Gastrocnemius medialis (tissue), 4 donors: ENCODE measurements around the gene DNASE1L3. TPM values are rescaled to one million over a fixed set of nuclear protein-coding genes. Genes with fewer than 3 reads are reported as not detected.

ENCODE experiments used
- ATAC-seq, 2 donors: fragments of 150-250 bp; one replicate each; pipeline ENCODE4 v1.9.1; 2016
- DNase-seq, 2 donors: peaks; one replicate each; pipeline ENCODE4 v3.0.0-alpha.2; 2019
- H3K27ac ChIP-seq, 4 donors: fragments of 200-600 bp; sonication (generic); 1 replicate in 1 of 4; 2 replicates in 3 of 4; pipeline ENCODE4 v1.5.1; 2016 to 2018; ENCODE audit warnings: mild to moderate bottlenecking in 2 of 4, moderate library complexity in 1 of 4
- H3K27me3 ChIP-seq, 3 donors: fragments of 200-600 bp; sonication (generic) in 2 of 3; 1 replicate in 1 of 3; 2 replicates in 2 of 3; pipeline versions ENCODE4 v1.5.1 to v1.6.0; 2016 to 2019; ENCODE audit warnings: mild to moderate bottlenecking in 1 of 3, moderate library complexity in 1 of 3
- H3K36me3 ChIP-seq, 2 donors: fragments of 200-600 bp; sonication (generic) in 1 of 2; one replicate each; pipeline ENCODE4 v1.5.1; 2017 to 2018
- H3K4me1 ChIP-seq, 2 donors: fragments of 200-600 bp; sonication (generic) in 1 of 2; one replicate each; pipeline ENCODE4 v1.5.1; 2016 to 2017; ENCODE audit warnings: mild to moderate bottlenecking in 2 of 2
- H3K4me3 ChIP-seq, 4 donors: fragments of 200-600 bp; sonication (generic) in 3 of 4; 1 replicate in 1 of 4; 2 replicates in 3 of 4; pipeline ENCODE4 v1.5.1; 2016 to 2019; ENCODE audit warnings: mild to moderate bottlenecking in 2 of 4
- H3K9me3 ChIP-seq, 3 donors: fragments of 200-600 bp; sonication (generic) in 2 of 3; 1 replicate in 1 of 3; 2 replicates in 2 of 3; pipeline ENCODE4 v1.5.1; 2016 to 2019
- POLR2A ChIP-seq, 2 donors: fragments of 450-650 bp; IDR thresholded peaks; one replicate each; pipeline ENCODE4 v1.6.1; 2017; ENCODE audit warnings: antibody characterized with exemption in 2 of 2, mild to moderate bottlenecking in 2 of 2, moderate library complexity in 2 of 2
- in situ Hi-C, 4 donors: fragments of 200-750 bp; cut with MboI; loops; one replicate each; pipeline versions ENCODE4 v1.15.0 to v1.8.0; 2017; ENCODE audit warnings: low sequenced_read_pairs in 4 of 4
- intact Hi-C: fragments of 100-400 bp; cut with DNase I; formaldehyde crosslinking; loops from one replicate; pipeline ENCODE4 v1.15.1; 2023; ENCODE audit warnings: low total_unique reads
- total RNA-seq, 4 donors: library from RNA; depleted of rRNA; stranded (reverse); fragments of >200 nt; gene quantifications; one replicate each; pipeline versions ENCODE4 v1.1.0 to v1.2.3, GENCODE V29; 2016
- TF ChIP-seq, protein P1 (sequence below), 5 experiments: fragments of 450-650 bp in 3 of 5; fragments of 200-600 bp in 2 of 5; sonication (generic) in 2 of 5; IDR thresholded peaks in 4 of 5; conservative IDR thresholded peaks in 1 of 5; 1 replicate in 4 of 5; 2 replicates in 1 of 5; pipeline ENCODE4 v1.5.1; 2016 to 2019; ENCODE audit warnings: antibody characterized with exemption in 5 of 5, mild to moderate bottlenecking in 3 of 5, moderate library complexity in 3 of 5

Gene DNASE1L3
- total RNA-seq, 4 donors from 2014 or later: 0.29 to 0.42 TPM; not detected in 2

DNA sequence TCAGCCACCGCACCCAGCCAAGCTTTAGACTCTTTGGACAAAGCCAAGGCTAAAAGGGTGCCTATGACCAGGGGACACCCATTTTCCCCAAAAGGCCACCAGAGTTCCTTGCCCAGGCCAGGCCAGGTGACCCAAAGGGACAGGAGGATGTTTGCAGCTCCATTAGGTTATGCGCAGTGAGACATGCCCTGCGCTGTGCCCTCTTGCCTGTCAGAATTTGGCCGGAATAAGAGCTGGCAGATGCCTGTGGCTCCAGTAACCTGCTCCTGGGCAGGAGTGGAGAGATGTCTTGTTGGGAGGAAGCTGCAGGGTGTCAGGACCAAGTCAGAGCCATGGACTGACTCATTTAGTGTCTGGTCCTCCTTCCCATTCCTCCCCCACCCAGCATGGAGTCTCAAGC, 20.5 kb downstream of the DNASE1L3 start:
- DNase-seq: no peak
- Histone ChIP-seq H3K4me3 (no peak overlapping the region), H3K27ac (peak overlapping the region in 3 of 4 donors; percentile 38 to 62 (median 60)), H3K27me3 (no peaks in the 10 kb centered on the region), H3K36me3 (no peaks in the 10 kb centered on the region), H3K9me3 (no peaks in the 10 kb centered on the region), H3K4me1 (peaks cover 2 to 12% of the 10 kb centered on the region in 2 donors)
- in situ Hi-C loops (loop anchor here in 1 of 4 donors (25.0 kb wide), 1 partner anchor 347 kb away; the partner anchor contains the start of gene ACOX2), intact Hi-C loops (no loop called here)
- ATAC-seq: no peak
- TF ChIP-seq, protein P1, sequence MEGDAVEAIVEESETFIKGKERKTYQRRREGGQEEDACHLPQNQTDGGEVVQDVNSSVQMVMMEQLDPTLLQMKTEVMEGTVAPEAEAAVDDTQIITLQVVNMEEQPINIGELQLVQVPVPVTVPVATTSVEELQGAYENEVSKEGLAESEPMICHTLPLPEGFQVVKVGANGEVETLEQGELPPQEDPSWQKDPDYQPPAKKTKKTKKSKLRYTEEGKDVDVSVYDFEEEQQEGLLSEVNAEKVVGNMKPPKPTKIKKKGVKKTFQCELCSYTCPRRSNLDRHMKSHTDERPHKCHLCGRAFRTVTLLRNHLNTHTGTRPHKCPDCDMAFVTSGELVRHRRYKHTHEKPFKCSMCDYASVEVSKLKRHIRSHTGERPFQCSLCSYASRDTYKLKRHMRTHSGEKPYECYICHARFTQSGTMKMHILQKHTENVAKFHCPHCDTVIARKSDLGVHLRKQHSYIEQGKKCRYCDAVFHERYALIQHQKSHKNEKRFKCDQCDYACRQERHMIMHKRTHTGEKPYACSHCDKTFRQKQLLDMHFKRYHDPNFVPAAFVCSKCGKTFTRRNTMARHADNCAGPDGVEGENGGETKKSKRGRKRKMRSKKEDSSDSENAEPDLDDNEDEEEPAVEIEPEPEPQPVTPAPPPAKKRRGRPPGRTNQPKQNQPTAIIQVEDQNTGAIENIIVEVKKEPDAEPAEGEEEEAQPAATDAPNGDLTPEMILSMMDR (IDR thresholded peaks at IDR 0.05 in 4 of 5, conservative IDR thresholded peaks at IDR 0.05 in 1 of 5): no peak
- no peak for TF ChIP-seq POLR2A (IDR thresholded peaks at IDR 0.05)

DNA sequence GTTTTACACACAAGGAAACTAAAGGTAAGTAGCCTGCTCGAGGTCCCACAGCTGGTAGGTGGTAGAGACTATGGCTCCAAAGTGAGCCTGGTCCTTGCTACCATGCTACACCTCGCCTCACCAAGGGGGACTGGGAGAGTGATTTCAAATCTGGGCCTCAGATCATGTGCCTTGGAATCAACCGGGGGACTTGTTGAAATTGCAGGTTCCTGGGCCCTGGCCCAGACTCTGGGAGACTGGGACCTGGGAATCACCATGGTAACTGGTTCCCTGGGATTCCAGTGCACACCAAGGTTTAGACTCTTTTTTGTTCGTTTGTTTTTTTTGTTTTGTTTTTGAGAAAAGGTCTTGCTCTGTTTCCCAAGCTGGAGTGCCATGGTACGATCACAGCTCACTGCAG, 21.1 kb downstream of the DNASE1L3 start:
- no peak for ATAC-seq
- H3K4me1 ChIP-seq: peaks cover 2 to 12% of the 10 kb centered on the region in 2 donors
- in situ Hi-C loops (loop anchor here (5.0 to 25.0 kb wide), 5 partner anchors 105 to 348 kb away; partner anchors contain the start of genes ACOX2 (in 1 of the 4), HTD2 (in 1 of the 4) and RPP14 (in 1 of the 4)), intact Hi-C loops (loop anchor here (2.0 to 10.0 kb wide), 2 partner anchors 27 to 345 kb away; partner anchors contain the start of gene ACOX2)
- no peak for DNase-seq
- no peaks in the 10 kb centered on the region for H3K27me3 ChIP-seq
- H3K9me3 ChIP-seq: no peaks in the 10 kb centered on the region
- no peaks in the 10 kb centered on the region for H3K36me3 ChIP-seq
- TF ChIP-seq, protein P1 (IDR thresholded peaks at IDR 0.05 in 4 of 5, conservative IDR thresholded peaks at IDR 0.05 in 1 of 5): no peak
- no peak for TF ChIP-seq POLR2A (IDR thresholded peaks at IDR 0.05)
- no peak overlapping the region for H3K4me3 ChIP-seq
- peak overlapping the region; percentile 38 to 62 (median 52) for H3K27ac ChIP-seq

DNA sequence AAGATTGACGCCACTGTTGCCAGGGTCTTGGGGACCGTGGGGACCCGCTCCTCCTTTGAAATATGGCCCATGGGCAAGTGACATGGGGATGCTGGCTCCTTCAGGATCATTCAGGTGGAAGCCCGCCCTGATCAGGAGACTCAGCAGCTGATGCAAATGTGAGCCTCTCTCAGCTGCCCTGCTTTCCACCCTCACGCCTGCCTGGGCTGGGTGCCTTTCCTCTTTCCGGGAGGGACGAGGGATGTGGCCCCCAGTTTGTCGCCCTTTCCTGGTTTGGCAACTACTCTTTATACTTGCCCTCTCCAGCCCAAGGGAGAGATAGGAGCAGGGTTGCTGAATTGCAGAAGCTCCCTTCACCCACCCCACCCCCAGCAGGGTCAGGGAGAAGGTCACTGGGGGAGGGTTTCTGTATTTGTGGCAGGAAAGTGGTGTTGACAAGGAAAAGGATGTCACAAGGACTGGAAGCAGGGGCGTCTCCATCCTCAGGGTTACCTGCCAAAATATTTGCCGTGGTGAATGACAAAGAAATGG, 21.8 kb downstream of the DNASE1L3 start:
- in situ Hi-C loops (loop anchor here (5.0 to 25.0 kb wide), 5 partner anchors 106 to 348 kb away; partner anchors contain the start of genes ACOX2 (in 1 of the 4), HTD2 (in 1 of the 4) and RPP14 (in 1 of the 4)), intact Hi-C loops (loop anchor here (2.0 to 10.0 kb wide), 2 partner anchors 28 to 346 kb away; partner anchors contain the start of gene ACOX2)
- ATAC-seq: peak in 1 of 2 donors; percentile 42

DNA sequence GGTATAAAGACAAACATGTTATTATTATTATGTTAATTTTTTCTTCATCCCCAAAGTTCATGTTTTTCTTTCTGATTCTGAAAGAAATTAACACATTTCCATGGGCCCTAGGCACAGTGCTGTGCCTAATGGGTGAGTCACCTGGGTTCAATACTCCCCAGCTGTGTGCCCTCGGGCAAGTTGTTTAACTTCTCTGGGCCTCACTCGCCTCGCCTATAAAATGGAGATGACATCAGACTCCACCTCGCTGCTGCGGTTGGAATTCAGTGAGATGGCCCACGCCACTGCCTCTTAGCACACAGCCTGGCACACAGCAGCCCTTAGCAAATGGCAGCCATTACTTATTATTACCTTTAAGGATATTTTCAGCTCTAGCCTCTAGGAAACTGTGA, 22.6 kb downstream of the DNASE1L3 start:
- in situ Hi-C loops (loop anchor here (5.0 to 25.0 kb wide), 5 partner anchors 107 to 349 kb away; partner anchors contain the start of genes ACOX2 (in 1 of the 4), HTD2 (in 1 of the 4) and RPP14 (in 1 of the 4)), intact Hi-C loops (loop anchor here (2.0 to 10.0 kb wide), 2 partner anchors 29 to 347 kb away; partner anchors contain the start of gene ACOX2)
- H3K4me3 ChIP-seq: no peak overlapping the region
- no peaks in the 10 kb centered on the region for H3K9me3 ChIP-seq
- no peaks in the 10 kb centered on the region for H3K27me3 ChIP-seq
- no peak for DNase-seq
- ATAC-seq: no peak
- H3K36me3 ChIP-seq: no peaks in the 10 kb centered on the region
- H3K27ac ChIP-seq: peak overlapping the region in 3 of 4 donors; percentile 38 to 62 (median 60)
- TF ChIP-seq POLR2A (IDR thresholded peaks at IDR 0.05): no peak
- TF ChIP-seq, protein P1 (IDR thresholded peaks at IDR 0.05 in 4 of 5, conservative IDR thresholded peaks at IDR 0.05 in 1 of 5): no peak
- peaks cover 2 to 12% of the 10 kb centered on the region in 2 donors for H3K4me1 ChIP-seq

More for the DNA sequence above, 21.8 kb downstream of the DNASE1L3 start:
- Histone ChIP-seq H3K9me3 (no peaks in the 10 kb centered on the region), H3K27me3 (no peaks in the 10 kb centered on the region), H3K4me3 (no peak overlapping the region), H3K4me1 (peaks cover 2 to 12% of the 10 kb centered on the region in 2 donors), H3K27ac (peak overlapping the region in 3 of 4 donors; percentile 38 to 62 (median 60)), H3K36me3 (no peaks in the 10 kb centered on the region)
- DNase-seq: no peak
- no peak for TF ChIP-seq POLR2A (IDR thresholded peaks at IDR 0.05)
- TF ChIP-seq, protein P1 (IDR thresholded peaks at IDR 0.05 in 4 of 5, conservative IDR thresholded peaks at IDR 0.05 in 1 of 5): no peak
